GM12872 (cell line): ENCODE data around the gene MTMR11.
A peak's percentile ranks its signal among the peaks of the same experiment; 100 is the strongest.

Experiments used
- CTCF ChIP-seq: IDR thresholded peaks from 3 replicates; pipeline ENCODE4 v1.5.1; 2011; ENCODE audit warnings: low read depth, mild to moderate bottlenecking, low read length, moderate library complexity; ENCODE audit not compliant: insufficient read depth

The MTMR11 gene

DNA sequence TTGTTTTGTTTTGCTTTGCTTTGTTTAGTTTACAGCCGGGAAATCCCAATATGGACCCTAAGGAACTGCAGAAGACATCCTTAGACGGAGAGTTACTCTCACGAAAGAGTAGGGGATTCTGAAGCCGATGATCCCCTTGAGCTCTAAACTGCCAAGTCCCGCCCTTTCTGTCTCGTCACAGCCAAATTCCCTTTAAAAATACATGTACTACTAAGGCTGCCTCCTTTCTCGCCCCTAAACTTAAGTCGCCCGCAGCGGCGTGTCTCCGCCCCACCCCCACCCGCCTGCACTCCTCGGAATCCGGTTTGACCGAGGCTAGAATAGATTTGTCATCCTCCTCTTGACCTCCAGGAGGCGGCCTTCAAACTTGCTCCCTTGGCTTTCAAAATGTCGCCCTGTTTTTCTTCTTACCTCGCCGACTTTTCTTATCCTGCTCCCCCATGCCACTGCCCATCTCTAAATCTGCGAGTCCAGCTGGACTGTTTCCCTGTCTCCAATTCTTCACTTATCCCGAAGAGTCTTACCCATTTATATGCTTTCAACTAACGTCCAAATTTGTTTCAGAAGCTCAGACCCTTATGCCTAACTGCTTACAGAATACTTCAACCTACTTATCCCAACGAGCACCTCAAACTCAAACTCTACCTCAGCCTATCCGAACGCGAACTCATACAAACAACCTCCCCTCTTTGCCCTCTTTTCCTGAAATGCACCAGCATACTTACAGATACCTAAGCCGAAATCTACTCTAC is 48.3 kb downstream of the MTMR11 start:
- peak; percentile 72 for TF ChIP-seq CTCF

DNA sequence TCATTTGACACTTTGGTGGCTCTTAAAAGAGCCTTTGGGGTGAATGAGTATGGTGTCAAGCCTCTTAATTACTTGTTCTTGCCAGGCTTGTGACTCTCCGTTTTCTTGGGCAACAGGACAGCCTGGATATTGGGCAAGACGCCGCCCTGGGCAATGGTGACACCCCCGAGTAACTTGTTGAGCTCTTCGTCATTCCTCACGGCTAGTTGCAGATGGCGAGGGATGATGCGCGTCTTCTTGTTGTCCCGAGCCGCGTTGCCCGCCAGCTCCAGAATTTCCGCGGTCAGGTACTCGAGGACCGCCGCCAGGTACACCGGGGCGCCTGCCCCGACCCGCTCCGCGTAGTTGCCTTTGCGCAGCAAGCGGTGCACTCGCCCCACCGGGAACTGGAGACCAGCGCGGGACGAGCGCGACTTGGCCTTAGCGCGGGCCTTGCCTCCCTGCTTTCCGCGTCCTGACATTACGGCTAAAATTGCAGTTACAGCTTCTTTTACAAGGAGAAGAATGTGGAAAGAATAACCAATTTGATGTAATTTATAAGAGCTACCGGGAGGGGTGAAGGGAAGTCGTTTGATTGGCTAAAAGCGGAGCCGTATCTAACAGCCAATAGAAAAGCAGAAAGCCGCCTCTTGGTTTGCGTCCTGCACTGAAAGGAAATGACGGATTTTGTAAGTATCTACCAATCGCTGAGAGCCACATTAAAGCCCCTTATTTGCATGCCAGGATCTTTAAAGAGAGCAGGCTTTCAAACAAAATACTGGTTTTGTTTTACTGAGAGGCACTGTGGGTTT is 49.0 kb downstream of the MTMR11 start:
- TF ChIP-seq CTCF: 0 out of 3 replicates have a peak, but pooled peaks have one; percentile 6

GRCh38 chr1:149886396-149887195 is 50.1 kb downstream of the MTMR11 start:
- TF ChIP-seq CTCF: no peak

GRCh38 chr1:149885339-149886120 is 51.1 kb downstream of the MTMR11 start:
- no peak for TF ChIP-seq CTCF

DNA sequence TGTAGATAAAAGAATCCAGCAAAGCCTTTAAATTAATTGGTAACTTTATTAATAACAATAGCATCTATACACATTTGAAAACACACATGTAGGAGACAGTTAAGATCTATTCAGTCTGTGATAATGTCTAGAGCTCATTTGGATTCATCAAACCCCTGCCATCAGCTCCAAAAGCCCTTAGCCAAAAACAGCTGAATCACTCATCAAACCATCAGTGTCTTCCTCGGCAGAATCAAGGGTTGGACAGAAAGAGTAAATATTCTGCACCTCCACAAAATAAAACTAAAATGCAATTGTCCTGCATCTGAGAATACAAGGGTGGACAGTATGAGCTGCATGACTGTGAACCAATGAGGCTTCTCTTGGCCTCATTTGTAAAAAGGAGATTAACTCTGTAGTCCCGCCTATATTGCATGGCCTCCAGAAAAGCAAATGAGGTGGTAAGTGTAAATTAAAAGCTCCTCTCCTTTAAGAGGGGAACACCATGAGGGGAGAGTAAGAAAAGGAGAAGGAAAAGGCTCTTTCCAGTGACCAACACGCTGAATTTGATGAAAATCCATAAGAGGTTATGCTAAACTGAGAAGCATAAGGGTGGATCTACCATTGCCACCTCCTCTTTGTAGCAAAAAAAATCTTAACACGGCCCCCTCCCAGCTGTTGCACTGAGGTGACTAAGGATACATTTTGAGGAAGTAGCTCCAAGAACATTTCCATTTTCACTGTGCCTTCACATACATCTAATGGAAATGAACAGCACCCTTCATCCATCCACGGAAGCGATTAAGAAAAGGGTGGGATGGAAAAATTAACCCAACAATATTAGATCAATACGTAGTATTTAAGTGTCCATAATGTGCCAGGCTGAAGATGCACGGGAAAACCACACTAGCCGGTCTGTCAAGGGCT is 52.0 kb downstream of the MTMR11 start:
- no peak for TF ChIP-seq CTCF

GRCh38 chr1:149883598-149884247 is 53.0 kb downstream of the MTMR11 start:
- TF ChIP-seq CTCF: no peak
